Hematopoietic multipotent progenitor cell treated with erythropoietin and hydrocortisone succinate and interleukin-3 and kit ligand, for 6 days (in vitro differentiated cells): ENCODE measurements around the gene SLC27A2.
"Not testable (repeated sequence)": the region's sequence is repeated elsewhere in the genome, so short reads cannot be mapped to it uniquely, and the experiment has no call there.

Experiments used
- DNase-seq: peaks from one replicate; pipeline ENCODE4 v3.0.0-alpha.2; 2015

SLC27A2 gene

DNA sequence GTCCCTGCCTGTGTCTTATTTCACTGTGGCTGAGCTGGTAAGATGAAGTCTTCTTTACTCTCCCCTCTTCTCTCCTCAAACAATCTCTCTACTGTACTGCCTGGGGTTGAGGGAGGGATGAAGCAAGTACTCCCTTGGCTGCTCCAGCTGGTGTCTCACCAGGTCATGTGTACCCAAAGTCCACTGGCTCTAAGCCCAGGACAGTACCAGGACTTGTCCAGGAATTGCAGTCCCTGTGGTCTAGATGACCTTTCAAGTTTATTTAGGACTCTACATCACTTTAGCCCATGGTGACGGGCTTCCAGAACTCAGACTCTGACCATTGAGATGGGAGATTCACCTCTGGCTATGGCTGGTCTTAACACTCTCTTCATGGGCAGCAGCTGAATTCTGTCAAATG, 17.5 kb upstream of the SLC27A2 start:
- DNase-seq = no peak

DNA sequence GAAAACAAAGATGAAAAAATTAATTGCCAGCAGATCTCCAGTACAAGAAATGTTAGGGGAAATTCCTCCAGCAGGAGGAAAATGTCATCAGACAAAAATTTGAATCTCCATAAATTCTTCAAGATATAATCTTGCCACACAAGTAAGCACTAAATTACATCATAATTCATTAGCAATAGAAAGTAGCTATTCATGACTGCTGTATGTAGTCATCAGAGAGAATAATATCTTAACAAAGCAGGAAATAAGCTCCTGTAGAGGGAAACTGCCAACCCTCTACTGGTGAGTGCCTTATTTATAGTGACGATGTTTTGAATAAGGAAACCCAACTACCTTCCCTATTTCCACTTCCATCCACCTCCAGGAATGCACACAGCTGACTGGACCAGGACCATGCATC, 15.8 kb upstream of the SLC27A2 start:
- DNase-seq = peak; percentile 49

DNA sequence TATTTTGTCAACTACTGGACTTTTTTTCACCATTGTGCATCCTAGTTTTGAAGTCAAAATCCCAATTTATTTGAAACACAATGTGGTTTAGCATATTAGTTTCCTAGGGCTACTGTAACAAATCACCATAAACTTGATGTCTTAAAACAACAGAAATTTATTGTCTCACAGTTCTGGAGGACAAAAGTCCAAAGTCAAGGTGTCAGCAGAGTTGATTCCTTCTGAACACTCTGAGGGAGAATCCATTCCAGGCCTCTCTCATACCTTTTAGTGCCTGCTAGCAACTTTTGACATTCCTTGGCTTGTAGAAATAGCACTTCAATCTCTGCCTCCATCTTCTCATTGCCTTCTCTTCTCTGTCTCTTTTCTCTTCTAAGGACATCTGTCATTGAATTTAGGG, 14.9 kb upstream of the SLC27A2 start:
- no peak for DNase-seq

DNA sequence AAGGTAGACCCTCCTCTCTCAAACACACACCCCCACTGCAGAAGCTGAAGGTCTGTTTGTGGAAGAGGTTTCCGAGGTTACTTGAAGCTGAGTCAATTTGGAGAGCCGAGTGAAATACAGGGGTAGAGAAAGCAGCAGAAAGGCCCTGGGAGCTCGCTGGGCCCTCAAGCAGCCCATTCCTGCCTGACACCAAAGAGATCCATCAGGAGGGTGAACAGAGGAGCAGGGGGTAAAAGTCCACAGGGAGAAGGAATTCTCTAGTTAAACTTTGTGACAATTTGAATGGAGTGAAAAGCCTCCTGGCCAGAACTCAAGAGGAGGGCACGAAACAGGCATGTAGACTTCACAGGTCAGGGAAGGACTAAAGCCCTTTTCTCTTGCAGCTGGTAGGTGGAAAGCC, 13.6 kb upstream of the SLC27A2 start:
- no peak for DNase-seq

DNA sequence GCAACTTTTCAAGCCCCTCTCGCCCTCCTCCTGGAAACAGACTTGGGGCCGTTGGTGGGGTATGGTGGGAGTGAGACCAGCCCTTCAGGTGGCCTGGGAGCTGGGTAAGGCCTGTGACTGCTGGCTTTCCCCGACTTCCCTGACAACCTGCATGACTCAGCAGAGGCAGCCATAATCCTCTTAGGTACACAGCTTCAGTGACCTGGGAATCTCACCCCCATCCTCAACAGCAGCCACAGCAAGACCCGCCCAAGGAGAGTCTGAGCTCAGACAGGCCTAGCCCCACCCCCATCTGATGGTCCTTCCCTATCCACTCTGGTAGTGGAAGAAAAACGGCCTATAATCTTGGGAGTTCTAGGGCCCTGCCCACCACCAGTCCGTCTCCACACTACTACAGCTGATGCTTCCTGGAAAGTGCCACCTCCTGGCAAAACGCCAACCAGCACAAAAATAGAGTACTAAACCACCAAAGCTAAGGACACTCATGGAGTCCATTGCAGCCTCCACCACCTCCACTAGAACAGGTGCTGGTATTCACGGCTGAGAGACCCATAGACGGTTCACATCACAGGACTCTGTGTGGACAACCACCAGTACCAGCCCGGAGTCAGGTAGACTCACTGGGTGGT, 13.1 kb upstream of the SLC27A2 start:
- no peak for DNase-seq

DNA sequence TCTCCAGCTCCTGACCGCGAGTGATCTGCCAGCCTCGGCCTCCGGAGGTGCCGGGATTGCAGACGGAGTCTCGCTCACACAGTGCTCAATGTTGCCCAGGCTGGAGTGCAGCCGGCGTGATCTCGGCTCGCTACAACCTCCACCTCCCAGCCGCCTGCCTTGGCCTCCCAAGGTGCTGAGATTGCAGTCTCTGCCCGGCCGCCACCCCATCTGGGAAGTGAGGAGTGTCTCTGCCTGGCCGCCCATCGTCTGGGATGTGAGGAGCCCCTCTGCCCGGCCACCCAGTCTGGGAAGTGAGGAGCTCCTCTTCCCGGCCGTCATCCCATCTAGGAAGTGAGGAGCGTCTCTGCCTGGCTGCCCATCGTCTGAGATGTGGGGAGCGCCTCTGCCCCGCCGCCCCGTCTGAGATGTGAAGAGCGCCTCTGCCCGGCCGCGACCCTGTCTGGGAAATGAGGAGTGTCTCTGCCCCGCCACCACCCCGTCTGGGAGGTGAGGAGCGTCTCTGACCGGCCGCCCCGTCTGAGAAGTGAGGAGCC, 9.6 kb upstream of the SLC27A2 start:
- not testable (repeated sequence) for DNase-seq

DNA sequence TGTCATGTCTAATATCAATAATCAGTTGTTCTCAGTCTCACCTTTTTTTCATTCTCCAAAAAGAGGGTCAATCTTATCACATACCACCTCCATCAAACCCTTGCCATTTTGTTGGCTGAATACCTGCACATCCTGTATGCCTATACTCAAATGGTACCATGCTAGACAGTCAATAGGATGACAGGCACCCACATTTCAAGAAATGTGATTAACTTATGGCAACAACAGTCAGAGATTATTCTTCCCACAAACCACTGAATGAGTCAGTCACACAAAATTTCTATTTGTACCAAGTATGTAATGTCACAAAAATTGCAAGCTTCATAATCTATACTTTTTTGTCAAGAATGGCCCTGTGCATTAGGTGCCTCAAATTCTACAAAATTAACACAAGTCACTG, 5.1 kb upstream of the SLC27A2 start:
- DNase-seq = no peak

DNA sequence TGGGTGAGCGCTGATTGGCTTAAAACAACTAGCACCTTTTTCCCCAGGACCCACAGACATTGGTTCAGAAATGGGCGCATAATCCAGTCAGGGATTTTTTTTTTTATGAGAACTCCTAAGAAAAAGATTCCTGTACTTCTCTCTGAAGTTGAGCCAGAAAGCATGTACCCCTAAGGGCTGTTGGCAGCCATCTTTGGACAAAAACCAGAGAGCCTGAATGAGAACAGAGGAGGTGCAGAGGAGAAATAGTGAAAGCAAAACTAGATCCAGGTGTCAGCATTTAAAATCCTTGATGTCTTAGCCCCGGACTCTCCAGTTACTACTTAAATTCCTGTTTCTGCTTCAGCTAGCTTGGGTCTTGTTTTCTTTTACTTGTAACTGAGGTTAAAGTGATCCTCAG, 1.9 kb upstream of the SLC27A2 start:
- DNase-seq = no peak

DNA sequence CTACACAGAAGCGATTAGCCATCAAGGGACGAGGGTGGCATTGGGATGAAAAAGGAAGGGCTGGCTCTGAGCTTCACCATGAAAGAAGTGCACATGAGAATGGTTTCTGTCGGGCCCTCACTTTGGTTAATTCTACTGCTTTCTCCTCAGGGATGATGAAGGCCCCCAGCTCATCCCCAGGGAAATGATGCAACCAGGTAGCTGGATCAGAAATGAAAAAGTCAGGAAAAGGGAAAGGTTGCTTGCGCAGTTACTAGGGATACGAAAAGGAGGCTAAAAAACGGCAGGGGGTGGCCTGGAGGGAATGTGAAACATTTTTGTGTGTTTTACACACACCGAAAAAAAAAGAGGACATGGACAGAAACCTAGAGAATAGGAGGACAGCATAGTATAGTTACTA, 1.4 kb upstream of the SLC27A2 start:
- no peak for DNase-seq

DNA sequence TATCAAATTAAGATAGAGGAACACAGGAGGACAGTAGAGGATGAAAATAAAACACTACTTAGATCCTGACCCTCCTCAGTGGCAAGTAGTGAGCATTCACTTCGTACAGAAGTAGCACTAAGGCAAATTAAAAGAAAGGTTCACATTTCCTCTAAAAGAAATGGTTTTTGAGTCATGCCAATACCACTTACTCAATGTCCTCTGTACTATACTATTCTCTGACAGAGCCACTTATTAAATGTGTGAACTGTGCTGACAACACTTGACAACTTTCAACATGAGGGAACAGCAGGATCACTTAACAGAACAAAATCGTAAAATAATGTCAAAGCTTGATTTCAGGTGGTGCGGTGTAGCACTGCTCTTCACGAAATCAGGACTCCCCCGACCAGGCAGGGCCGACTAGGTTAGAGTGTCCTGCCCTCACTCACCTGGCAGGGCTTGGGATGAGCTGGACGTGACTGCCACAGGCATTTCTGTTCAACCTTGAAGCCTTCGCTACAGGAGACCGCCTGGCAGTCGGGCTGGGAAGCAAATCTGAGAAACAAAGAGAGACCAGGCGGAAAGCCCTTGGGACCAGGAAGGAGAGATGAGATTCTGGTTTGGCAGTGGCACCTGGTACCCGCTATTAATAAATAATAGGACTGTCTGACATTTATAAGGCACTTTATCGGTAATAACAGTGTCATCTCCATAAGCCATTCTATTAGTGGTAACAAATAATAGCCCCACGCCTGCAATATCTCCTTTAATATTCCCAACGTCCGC, 611 bp upstream of the SLC27A2 start:
- no peak for DNase-seq

DNA sequence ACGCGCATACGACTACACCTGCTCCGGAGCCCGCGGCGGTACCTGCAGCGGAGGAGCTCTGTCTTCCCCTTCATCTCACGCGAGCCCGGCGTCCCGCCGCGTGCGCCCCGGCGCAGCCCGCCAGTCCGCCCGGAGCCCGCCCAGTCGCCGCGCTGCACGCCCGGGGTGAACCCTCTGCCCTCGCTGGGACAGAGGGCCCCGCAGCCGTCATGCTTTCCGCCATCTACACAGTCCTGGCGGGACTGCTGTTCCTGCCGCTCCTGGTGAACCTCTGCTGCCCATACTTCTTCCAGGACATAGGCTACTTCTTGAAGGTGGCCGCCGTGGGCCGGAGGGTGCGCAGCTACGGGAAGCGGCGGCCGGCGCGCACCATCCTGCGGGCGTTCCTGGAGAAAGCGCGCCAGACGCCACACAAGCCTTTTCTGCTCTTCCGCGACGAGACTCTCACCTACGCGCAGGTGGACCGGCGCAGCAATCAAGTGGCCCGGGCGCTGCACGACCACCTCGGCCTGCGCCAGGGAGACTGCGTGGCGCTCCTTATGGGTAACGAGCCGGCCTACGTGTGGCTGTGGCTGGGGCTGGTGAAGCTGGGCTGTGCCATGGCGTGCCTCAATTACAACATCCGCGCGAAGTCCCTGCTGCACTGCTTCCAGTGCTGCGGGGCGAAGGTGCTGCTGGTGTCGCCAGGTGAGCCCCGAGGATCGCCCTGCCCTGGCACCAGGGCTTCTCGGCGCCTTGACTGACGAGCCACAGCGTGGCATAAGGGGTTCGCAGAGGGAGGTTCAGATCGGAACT, 420 bp downstream of the SLC27A2 start:
- peak; percentile 54 for DNase-seq

DNA sequence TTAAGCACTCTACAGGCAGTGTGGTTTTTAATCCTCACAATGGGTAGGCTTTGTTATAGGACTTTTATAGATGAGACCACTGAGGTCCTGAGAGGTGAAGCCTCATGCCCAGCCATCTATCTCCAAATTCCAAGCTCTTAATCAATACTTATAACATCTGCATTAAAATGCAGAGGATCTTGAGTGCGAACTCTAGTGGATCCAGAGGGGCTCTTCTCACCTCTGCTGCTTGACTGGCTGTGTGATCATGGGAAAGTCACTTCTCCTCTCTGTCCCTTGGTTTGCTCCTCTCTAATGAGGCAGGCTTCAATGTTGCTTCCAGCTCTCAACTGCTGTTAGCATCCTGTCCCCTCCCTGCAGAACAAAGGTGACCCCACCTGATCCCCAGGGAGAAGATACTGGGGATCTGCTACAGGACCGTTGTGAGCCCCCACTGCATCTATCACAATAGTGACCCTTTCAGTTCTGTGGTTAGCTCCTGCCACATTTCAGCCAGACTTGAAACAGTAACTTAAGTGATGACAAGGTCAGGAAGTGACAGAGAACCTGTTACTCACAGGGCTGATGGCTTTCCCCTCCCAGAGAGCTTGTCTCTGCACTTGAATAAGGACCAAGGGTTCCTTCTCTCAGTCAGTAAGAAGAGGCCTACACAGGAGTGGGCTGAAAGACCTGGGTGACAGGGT, 1.3 kb downstream of the SLC27A2 start:
- DNase-seq = peak; percentile 68

DNA sequence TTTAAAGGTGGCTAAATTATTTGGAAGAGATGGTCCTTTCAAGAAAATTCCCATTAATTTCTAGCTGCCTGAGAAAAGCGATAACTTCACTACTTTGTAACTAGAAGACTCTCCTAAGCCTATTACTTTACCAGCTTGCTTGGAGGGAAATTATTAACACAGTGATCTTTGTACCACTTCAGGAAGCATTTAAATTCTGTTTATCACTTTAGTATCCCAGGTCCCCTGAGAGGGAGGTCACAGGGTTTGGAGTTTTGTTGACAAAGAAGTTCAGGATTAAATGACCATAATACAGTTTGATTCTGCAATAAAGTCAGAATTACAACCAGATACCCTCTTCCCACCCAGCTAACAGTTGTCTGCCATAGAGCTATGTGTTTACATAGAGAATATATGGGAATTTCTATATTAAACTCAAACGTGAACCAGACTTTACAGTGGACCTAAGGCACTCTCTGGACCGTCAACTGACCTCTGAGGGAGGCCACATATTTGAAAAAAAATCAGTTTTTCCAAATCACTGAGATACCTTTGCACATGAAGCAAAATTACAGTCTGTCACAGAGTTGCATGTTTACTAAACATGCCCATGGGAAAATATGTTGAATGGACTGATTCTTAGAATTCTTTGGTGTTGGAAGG, 3.0 kb downstream of the SLC27A2 start:
- DNase-seq = no peak

DNA sequence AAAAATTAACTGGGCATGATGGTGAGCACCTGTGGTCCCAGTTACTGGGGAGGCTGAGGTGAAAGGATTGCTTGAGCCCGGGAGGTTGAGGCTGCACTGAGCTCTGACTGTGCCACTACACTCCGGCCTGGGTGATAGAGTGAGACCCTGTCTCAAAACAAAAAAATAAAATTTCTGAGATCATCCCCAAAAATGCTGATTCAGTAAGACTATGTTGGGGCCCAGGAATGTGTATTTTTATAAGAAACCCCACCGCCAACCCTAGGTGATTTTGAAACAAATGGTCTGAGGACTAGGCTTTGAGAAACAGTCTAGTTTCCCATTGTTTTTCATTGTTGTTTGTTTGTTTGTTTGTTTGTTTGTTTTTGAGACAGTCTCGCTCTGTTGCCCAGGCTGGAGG, 4.1 kb downstream of the SLC27A2 start:
- DNase-seq = no peak

DNA sequence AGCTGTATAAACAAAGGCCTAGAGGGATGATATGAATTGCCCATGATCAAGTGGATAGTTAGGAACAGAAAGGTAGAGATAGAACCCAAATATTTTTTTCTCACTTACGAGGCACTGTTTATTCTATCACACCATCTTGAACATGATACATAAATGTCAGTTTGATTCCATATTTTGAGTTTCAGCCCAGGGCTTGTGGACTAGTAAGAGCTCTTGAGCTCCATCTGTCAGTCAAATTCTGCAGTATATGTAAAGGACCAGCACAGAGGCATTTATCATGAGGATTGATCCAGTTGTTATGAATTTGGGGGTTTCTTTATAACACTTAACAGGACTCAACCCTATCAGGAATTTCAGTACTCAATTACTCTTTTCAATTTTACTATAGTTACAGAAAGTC, 4.8 kb downstream of the SLC27A2 start:
- peak; percentile 61 for DNase-seq

DNA sequence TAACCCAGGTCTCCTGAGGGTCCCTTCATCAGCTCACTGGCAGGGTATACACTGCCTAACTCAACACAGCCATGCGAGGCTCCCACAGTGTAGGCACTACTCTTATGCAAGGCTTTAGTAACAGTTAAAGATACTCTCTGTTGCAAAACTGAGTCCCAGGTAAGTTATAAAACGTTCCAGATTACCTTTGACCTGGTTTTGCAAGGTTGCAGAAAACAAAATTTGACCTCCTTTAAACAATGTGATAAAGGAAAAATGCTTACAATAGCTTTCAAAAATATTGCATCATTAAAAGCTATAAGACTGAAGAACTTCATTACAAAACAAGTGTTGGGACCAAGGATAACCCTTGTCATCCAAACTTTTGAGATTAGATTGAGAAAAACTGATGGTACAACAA, 5.5 kb downstream of the SLC27A2 start:
- no peak for DNase-seq

DNA sequence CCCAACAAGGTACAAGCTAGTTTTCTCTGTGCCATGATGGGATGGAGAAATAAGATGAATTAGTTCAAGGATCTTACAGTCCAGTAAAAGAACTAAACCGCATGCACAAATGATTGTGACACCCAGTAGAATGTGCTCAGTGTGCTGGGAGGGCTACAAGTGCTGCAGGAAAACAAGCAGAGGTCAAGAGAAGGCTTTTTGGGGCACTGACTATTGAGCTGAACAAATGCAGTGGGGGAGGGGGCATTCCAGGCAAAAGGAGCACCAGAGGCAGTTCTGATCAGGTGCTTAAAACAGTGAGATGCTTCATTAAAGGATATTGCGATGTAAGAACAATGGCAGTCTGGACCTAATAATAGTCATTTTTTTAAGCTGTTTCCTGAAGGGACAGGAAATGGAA, 6.0 kb downstream of the SLC27A2 start:
- no peak for DNase-seq

DNA sequence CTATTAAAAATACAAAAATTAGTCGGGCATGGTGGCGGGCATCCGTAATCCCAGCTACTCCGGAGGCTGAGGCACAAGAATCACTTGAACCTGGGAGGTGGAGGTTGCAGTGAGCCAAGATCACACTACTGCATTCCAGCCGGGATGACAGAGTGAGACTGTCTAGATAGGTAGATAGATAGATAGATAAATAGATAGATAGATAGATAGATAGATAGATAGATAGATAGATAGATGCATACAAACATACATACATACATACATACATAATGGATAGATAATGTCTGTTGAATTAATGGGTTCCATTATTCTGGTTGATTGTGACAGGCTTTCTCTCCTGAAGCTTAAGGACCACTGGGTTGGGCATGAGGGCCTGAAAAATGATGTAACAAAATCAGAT, 6.8 kb downstream of the SLC27A2 start:
- DNase-seq = not testable (repeated sequence)

DNA sequence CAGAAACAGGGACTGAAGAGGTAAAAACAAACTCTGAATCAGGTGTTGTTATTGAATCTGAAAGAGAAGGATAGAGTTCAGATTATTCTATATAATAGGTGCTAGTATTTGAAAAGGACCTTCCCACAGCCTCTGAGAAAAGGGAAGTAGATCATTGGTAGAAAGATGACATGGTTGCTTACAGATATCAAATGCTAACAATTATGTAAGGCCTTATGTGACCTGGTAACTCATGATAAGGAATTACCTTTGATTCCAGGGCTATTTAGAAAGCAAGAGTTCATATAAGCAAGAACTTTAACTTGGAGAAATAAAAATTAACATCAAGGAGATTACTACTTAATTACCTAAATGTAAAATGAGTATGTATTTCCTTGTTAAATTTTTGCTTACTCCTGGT, 7.6 kb downstream of the SLC27A2 start:
- peak; percentile 78 for DNase-seq

DNA sequence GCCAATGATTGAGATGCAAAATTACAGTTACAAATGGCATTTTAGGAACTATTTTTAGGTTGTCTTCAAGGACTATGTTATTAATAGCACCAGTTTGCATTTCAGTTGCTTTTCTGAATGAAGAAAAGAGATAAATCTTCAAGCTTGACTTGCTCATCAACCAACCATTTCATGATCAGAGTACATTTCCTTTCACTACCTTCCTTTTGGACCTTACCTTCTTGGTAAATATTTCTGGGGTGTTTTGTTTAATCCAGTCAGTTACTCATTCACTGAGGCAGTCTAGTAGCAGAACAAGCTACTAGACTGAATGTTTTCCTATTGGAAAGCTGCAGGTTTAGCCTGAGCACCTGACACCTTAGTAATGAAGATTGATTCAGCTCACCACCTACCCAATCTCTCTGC, 8.2 kb downstream of the SLC27A2 start:
- DNase-seq = no peak

DNA sequence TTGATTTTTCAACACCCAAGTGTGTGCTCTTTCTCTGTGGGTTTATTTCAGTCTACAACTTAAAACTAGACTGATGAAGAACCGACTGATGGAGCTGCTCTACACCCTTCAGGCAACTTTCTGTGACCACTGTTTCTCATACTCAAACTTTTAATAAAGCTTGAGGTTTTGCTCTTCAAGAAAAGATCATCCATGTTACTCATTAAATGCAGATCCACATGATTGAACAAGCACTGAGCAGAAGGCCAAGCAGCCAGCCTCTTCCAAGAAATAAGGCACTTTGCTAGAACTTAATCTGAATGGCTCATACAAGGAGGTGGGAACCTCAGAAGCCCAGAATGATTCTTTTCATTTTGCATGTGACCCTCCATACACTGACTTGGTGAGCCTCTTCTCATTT, 8.7 kb downstream of the SLC27A2 start:
- DNase-seq = no peak

DNA sequence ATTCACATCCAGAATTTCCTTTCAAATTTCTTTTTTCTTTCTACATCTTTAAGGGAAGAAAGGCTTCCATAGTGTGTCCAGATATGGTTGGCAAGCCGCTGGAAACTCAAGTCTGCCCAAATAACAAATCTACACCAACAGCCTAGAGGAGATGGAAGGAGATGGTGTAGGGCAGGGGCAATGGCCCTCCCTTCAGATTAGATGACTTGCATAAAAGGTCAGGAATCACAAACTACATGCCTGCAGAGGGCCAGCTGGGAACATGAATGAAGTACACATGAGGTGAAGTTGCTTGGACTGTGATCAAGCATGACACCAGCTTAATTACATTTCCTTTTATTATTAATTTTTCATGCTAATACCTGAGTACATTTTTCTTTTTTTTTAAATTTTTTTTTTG, 10.2 kb downstream of the SLC27A2 start:
- DNase-seq = no peak
